CD14-positive monocyte (primary cell): Measurements from ENCODE around the gene TASOR2. TPM values are rescaled to one million over a fixed set of nuclear protein-coding genes. Genes with fewer than 3 reads are reported as not detected.

Experiments used
- DNase-seq, 3 donors: peaks; one replicate each; pipeline ENCODE4 v3.0.0-alpha.2; 2011 to 2022
- H2AFZ ChIP-seq: 2 replicates; pipeline ENCODE4 v1.6.0; 2012; ENCODE audit warnings: mild to moderate bottlenecking, low read depth, low read length, inconsistent platforms; ENCODE audit not compliant: insufficient read depth, poor library complexity, severe bottlenecking
- H3K27ac ChIP-seq, 2 donors: 1 replicate in 1 of 2; 2 replicates in 1 of 2; pipeline ENCODE4 v1.5.1; 2012 to 2013; ENCODE audit warnings: low read length in 2 of 2, control low read depth in 1 of 2, inconsistent platforms in 1 of 2, low read depth in 1 of 2, mild to moderate bottlenecking in 1 of 2
- H3K27me3 ChIP-seq, 2 donors: one replicate each; pipeline versions ENCODE4 v1.6.0 to v1.6.1; 2011 to 2013; ENCODE audit warnings: low read length in 2 of 2; ENCODE audit not compliant: control insufficient read depth in 2 of 2, insufficient read depth in 2 of 2
- H3K36me3 ChIP-seq, 2 donors: replicated peaks in 1 of 2; 1 replicate in 1 of 2; 2 replicates in 1 of 2; pipeline versions ENCODE4 v1.5.1 to v1.6.1; 2012 to 2013; ENCODE audit warnings: low read length in 2 of 2, control low read depth in 1 of 2, inconsistent platforms in 1 of 2, mild to moderate bottlenecking in 1 of 2; ENCODE audit not compliant: insufficient read depth in 2 of 2, control insufficient read depth in 1 of 2
- H3K4me1 ChIP-seq, 2 donors: 1 replicate in 1 of 2; 2 replicates in 1 of 2; pipeline versions ENCODE4 v1.5.1 to v1.6.1; 2012 to 2013; ENCODE audit warnings: low read length in 2 of 2, control low read depth in 1 of 2, inconsistent platforms in 1 of 2, mild to moderate bottlenecking in 1 of 2, moderate library complexity in 1 of 2; ENCODE audit not compliant: insufficient read depth in 2 of 2, control insufficient read depth in 1 of 2
- H3K4me2 ChIP-seq: replicated peaks from 2 replicates; pipeline ENCODE3; 2012; ENCODE audit warnings: low read length, moderate library complexity, mild to moderate bottlenecking; ENCODE audit not compliant: poor library complexity, severe bottlenecking; ENCODE audit errors: extremely low read depth
- H3K4me3 ChIP-seq, 3 experiments: fragments of 200-600 bp in 1 of 3; sonication (generic) in 1 of 3; replicated peaks in 1 of 3; 1 replicate in 2 of 3; 2 replicates in 1 of 3; pipeline ENCODE4 v1.5.1; 2011 to 2013; ENCODE audit warnings: low read length in 3 of 3, mild to moderate bottlenecking in 3 of 3, control low read depth in 2 of 3, low read depth in 2 of 3, inconsistent platforms in 1 of 3, moderate library complexity in 1 of 3
- H3K79me2 ChIP-seq: 2 replicates; pipeline ENCODE4 v1.6.0; 2012; ENCODE audit warnings: mild to moderate bottlenecking, control low read depth, inconsistent platforms, low read length, moderate library complexity; ENCODE audit not compliant: insufficient read depth
- H3K9ac ChIP-seq: 2 replicates; pipeline ENCODE4 v1.6.0; 2017; ENCODE audit warnings: low read length, mild to moderate bottlenecking; ENCODE audit not compliant: insufficient read depth, poor library complexity, severe bottlenecking
- H3K9me3 ChIP-seq, 2 donors: replicated peaks in 1 of 2; 1 replicate in 1 of 2; 2 replicates in 1 of 2; pipeline versions ENCODE4 v1.5.1 to v1.6.1; 2012 to 2013; ENCODE audit warnings: low read length in 2 of 2, control low read depth in 1 of 2; ENCODE audit not compliant: control insufficient read depth in 1 of 2, insufficient read depth in 1 of 2
- H4K20me1 ChIP-seq: 2 replicates; pipeline ENCODE4 v1.6.0; 2012; ENCODE audit warnings: mild to moderate bottlenecking, low read length, control low read depth, moderate library complexity; ENCODE audit not compliant: insufficient read depth
- H3K27ac Mint-ChIP-seq, 7 donors: one replicate each; pipeline ENCODE4 v1.8.0; 2020; ENCODE audit warnings: mild to moderate bottlenecking in 7 of 7, mixed read lengths in 7 of 7, moderate library complexity in 6 of 7, inconsistent platforms in 2 of 7
- H3K27me3 Mint-ChIP-seq, 3 donors: one replicate each; pipeline ENCODE4 v1.8.0; 2021 to 2022; ENCODE audit warnings: low read depth in 3 of 3, mild to moderate bottlenecking in 3 of 3, mixed read lengths in 3 of 3, moderate library complexity in 3 of 3, inconsistent platforms in 1 of 3
- H3K36me3 Mint-ChIP-seq, 2 donors: one replicate each; pipeline ENCODE4 v1.8.0; 2020; ENCODE audit warnings: mixed read lengths in 2 of 2, inconsistent platforms in 1 of 2, mild to moderate bottlenecking in 1 of 2
- H3K4me1 Mint-ChIP-seq: one replicate; pipeline ENCODE4 v1.8.0; 2020; ENCODE audit warnings: mild to moderate bottlenecking, mixed read lengths
- H3K4me3 Mint-ChIP-seq, 2 donors: one replicate each; pipeline ENCODE4 v1.8.0; 2020; ENCODE audit warnings: mild to moderate bottlenecking in 2 of 2, mixed read lengths in 2 of 2, moderate library complexity in 1 of 2
- H3K9me3 Mint-ChIP-seq, 7 donors: one replicate each; pipeline ENCODE4 v1.8.0; 2020 to 2022; ENCODE audit warnings: mixed read lengths in 7 of 7, mild to moderate bottlenecking in 6 of 7, moderate library complexity in 6 of 7, inconsistent platforms in 2 of 7
- WGBS: methylation state at CpG from one replicate; pipeline ENCODE4 v1.1.5; 2013; ENCODE audit warnings: missing lambda C conversion rate; ENCODE audit not compliant: insufficient coverage; 5-methylcytosine and 5-hydroxymethylcytosine counted together
- intact Hi-C, 2 donors: fragments of 100-400 bp; cut with micrococcal nuclease; formaldehyde crosslinking; loops; one replicate each; pipeline versions ENCODE4 v1.15.0 to v1.15.1; 2023
- polyA plus RNA-seq, 3 donors: library from polyadenylated mRNA; depleted of rRNA in 1 of 3; unstranded in 2 of 3; stranded (reverse) in 1 of 3; fragments of 300-500 nt in 2 of 3; fragments of >200 nt in 1 of 3; fragmentation: Illumina TruSeq in 2 of 3; gene quantifications; 1 replicate in 2 of 3; 2 replicates in 1 of 3; pipeline ENCODE4 v1.2.3, GENCODE V29; 2012 to 2021
- TF ChIP-seq, protein P1 (sequence below): fragments of 200-600 bp; IDR thresholded peaks from one replicate; pipeline ENCODE4 v1.8.0; 2022; ENCODE audit warnings: antibody characterized with exemption, mild to moderate bottlenecking

TASOR2 gene
- polyA plus RNA-seq, 3 donors: 3.2 to 12.3 (median 9.5) TPM

DNA sequence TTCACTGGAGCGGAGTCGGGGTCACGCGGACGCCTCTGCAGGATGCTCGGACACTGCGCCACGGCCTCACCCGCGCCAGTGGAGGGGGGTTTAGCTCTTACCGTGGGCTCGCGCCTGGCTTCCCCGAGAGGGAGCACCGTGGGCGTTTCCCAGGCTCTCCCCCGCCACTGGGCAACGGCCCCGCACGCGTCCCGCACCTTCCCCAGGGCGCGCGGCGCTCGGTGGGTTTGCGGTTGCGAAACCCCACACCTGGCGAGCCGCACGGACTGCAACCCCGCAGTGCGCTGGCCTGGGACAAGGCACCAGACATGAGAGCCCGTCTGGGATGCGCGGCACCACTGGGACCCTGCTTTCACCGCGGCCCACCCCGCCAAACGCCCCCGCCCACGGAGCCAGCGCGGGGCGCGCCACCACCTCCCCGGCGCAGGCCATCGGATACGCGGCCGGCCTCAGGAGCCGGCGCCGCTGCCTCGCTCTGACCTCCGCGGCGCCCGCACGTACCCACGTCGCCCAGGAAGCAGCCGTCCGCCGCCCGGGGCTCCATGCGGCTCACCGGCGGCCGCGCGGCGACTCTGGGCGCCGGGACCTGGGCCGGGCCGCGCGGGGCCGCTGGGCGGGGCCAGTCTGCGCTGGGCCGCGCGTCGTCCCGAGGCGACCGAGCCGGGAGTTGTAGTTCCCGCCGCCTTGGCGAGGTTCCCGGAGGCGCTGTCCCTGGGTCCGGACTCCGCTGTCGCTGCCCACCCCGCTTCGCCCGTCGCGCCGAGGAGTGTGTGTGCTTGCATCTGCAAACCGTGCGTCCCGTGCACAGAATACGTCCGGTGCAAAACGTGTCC is 18.4 kb upstream of the TASOR2 start, which contains the start of gene ASB13:
TSS of gene ASB13 (minus strand) at position 588 of the 833 bp plus-strand sequence. CDS start at position 544, 44 bp downstream.
- H3K4me1 Mint-ChIP-seq: peaks cover 25% of the 10 kb centered on the region
- H3K36me3 ChIP-seq: no peaks in the 10 kb centered on the region
- intact Hi-C loops: no loop called here
- H3K79me2 ChIP-seq: peaks cover 33% of the 10 kb centered on the region
- peak; percentile 20 to 46 (median 29) for DNase-seq
- H3K4me1 ChIP-seq: peaks cover 18 to 26% of the 10 kb centered on the region in 2 donors
- H3K4me2 ChIP-seq: peak within 1 kb of the TSS; percentile 95
- H3K9me3 Mint-ChIP-seq: no peaks in the 10 kb centered on the region
- peak within 1 kb of the TSS; percentile 96 for H2AFZ ChIP-seq
- peak within 1 kb of the TSS; percentile 85 to 93 (median 89) for H3K27ac Mint-ChIP-seq
- H3K9ac ChIP-seq: peak within 1 kb of the TSS; percentile 83
- peak within 1 kb of the TSS; percentile 64 to 78 for H3K27ac ChIP-seq
- under 1% methylated on average over 112 of the region's 112 CpGs for WGBS
- peak within 1 kb of the TSS; percentile 74 to 86 (median 86) for H3K4me3 ChIP-seq
- H3K4me3 Mint-ChIP-seq: peak within 1 kb of the TSS; percentile 93 to 98
- no peaks in the 10 kb centered on the region for H3K27me3 ChIP-seq
- H3K9me3 ChIP-seq: no peaks in the 10 kb centered on the region
- H3K27me3 Mint-ChIP-seq: peaks cover 0 to 2% (median 0%) of the 10 kb centered on the region in 3 donors
- TF ChIP-seq, protein P1, sequence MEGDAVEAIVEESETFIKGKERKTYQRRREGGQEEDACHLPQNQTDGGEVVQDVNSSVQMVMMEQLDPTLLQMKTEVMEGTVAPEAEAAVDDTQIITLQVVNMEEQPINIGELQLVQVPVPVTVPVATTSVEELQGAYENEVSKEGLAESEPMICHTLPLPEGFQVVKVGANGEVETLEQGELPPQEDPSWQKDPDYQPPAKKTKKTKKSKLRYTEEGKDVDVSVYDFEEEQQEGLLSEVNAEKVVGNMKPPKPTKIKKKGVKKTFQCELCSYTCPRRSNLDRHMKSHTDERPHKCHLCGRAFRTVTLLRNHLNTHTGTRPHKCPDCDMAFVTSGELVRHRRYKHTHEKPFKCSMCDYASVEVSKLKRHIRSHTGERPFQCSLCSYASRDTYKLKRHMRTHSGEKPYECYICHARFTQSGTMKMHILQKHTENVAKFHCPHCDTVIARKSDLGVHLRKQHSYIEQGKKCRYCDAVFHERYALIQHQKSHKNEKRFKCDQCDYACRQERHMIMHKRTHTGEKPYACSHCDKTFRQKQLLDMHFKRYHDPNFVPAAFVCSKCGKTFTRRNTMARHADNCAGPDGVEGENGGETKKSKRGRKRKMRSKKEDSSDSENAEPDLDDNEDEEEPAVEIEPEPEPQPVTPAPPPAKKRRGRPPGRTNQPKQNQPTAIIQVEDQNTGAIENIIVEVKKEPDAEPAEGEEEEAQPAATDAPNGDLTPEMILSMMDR: peak; percentile 9
- peaks cover 0 to 3% of the 10 kb centered on the region in 2 donors for H3K36me3 Mint-ChIP-seq
- peaks cover 19% of the 10 kb centered on the region for H4K20me1 ChIP-seq

DNA sequence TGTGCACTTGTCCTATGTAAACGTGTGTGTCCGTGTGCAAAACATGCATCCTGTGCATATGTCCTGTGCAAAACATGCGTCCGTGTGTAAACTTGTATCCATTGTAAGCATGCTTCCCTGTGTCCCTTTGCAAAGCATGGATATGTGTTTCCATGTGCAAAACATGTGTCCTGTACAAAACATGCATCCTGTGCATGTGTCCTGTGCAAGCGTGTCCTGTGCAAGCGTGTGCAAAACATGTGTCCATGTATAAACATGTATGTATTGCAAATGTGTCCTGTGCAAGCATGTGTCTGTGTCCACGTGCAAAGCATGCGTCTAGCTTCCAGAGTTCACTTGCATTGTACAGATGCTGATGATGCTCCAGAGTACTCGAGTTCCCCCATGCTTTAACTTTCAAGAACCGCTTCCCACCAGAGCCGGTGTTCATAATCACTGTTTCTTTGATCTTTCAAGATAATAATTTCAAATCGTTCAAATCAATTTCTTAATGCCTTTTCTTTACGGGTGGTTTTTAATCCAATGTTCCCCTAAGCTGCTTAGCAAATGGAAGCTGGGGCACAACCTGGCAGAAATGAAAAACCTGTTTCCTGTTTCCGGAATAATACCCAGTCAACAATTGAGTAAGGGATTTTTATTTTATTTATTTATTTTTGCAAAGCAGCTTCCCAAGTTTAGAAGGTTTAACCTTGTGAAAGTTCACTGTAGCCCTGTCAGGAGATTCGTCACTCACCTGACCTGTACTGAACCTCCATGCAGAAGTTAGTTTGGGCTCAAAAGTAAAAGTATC is 17.6 kb upstream of the TASOR2 start:
- intact Hi-C loops: no loop called here

More for the DNA sequence above, 17.6 kb upstream of the TASOR2 start:
- Histone ChIP-seq H3K4me1 (peaks cover 18 to 26% of the 10 kb centered on the region in 2 donors), H4K20me1 (peaks cover 15% of the 10 kb centered on the region), H3K36me3 (no peaks in the 10 kb centered on the region), H3K27me3 (no peaks in the 10 kb centered on the region), H3K79me2 (peaks cover 29% of the 10 kb centered on the region), H3K9ac (no peak overlapping the region), H2AFZ (peak overlapping the region; percentile 96), H3K4me2 (peak overlapping the region; percentile 95), H3K4me3 (peak overlapping the region; percentile 50 to 86 (median 74)), H3K9me3 (no peaks in the 10 kb centered on the region), H3K27ac (no peak overlapping the region)
- Mint-ChIP-seq H3K9me3 (peaks cover 0 to 2% (median 0%) of the 10 kb centered on the region in 7 donors), H3K4me1 (peaks cover 25% of the 10 kb centered on the region), H3K27ac (peak overlapping the region in 2 of 7 donors; percentile 40 to 49), H3K36me3 (peaks cover 0 to 1% of the 10 kb centered on the region in 2 donors), H3K27me3 (peaks cover 0 to 2% (median 0%) of the 10 kb centered on the region in 3 donors), H3K4me3 (peak overlapping the region; percentile 93 to 98)
- 16% methylated on average over 11 of the region's 15 CpGs for whole genome bisulfite sequencing
- TF ChIP-seq, protein P1: peak; percentile 2
- DNase-seq: no peak
